CD4-positive, CD25-positive, alpha-beta regulatory T cell (primary cell): Measurements from ENCODE around the gene ZNF763. TPM values are rescaled to one million over a fixed set of nuclear protein-coding genes. Genes with fewer than 3 reads are reported as not detected.
"Not testable (repeated sequence)": the region's sequence is repeated elsewhere in the genome, so short reads cannot be mapped to it uniquely, and the experiment has no call there.

Experiments
- ATAC-seq, 2 donors: fragments of 150-1000 bp; cut with Tn5 transposase; one replicate each; pipeline ENCODE4 v1.10.0; 2021; ENCODE audit warnings: low read depth in 2 of 2, moderate number of reproducible peaks in 2 of 2, moderate library complexity in 1 of 2
- DNase-seq, 3 donors: peaks; one replicate each; pipeline versions ENCODE4 v3.0.0 to v3.0.0-alpha.2; 2012 to 2022; ENCODE audit warnings: mixed read lengths in 1 of 3
- H3K27ac ChIP-seq: one replicate; pipeline ENCODE4 v1.7.0; 2013; ENCODE audit warnings: mild to moderate bottlenecking, low read length; ENCODE audit not compliant: insufficient read depth, poor library complexity, severe bottlenecking
- H3K27me3 ChIP-seq: one replicate; pipeline ENCODE4 v1.7.0; 2013; ENCODE audit warnings: low read length; ENCODE audit not compliant: control insufficient read depth, insufficient read depth
- H3K36me3 ChIP-seq: one replicate; pipeline ENCODE4 v1.7.0; 2013; ENCODE audit warnings: mild to moderate bottlenecking, low read length, moderate library complexity; ENCODE audit not compliant: control insufficient read depth, insufficient read depth
- H3K4me1 ChIP-seq: 2 replicates; pipeline ENCODE4 v1.7.0; 2013; ENCODE audit warnings: mild to moderate bottlenecking, low read length; ENCODE audit not compliant: insufficient read depth, control insufficient read depth, poor library complexity, severe bottlenecking
- H3K4me3 ChIP-seq: one replicate; pipeline ENCODE4 v1.7.0; 2013; ENCODE audit warnings: low read depth, mild to moderate bottlenecking, low read length, moderate library complexity
- H3K9me3 ChIP-seq, 2 experiments: 1 replicate in 1 of 2; 2 replicates in 1 of 2; pipeline ENCODE4 v1.7.0; 2013; ENCODE audit warnings: low read length in 2 of 2, mild to moderate bottlenecking in 1 of 2, moderate library complexity in 1 of 2; ENCODE audit not compliant: control insufficient read depth in 2 of 2
- H3K27ac Mint-ChIP-seq, 3 donors: one replicate each; pipeline ENCODE4 v1.8.0; 2020 to 2022; ENCODE audit warnings: mild to moderate bottlenecking in 3 of 3, mixed read lengths in 3 of 3, moderate library complexity in 2 of 3
- H3K27me3 Mint-ChIP-seq: one replicate; pipeline ENCODE4 v1.8.0; 2022; ENCODE audit warnings: mild to moderate bottlenecking, mixed read lengths
- H3K36me3 Mint-ChIP-seq: one replicate; pipeline ENCODE4 v1.8.0; 2020; ENCODE audit warnings: mixed read lengths
- H3K4me1 Mint-ChIP-seq, 4 donors: one replicate each; pipeline ENCODE4 v1.8.0; 2020 to 2022; ENCODE audit warnings: mixed read lengths in 4 of 4, mild to moderate bottlenecking in 1 of 4
- H3K4me3 Mint-ChIP-seq, 4 donors: one replicate each; pipeline ENCODE4 v1.8.0; 2020 to 2022; ENCODE audit warnings: mild to moderate bottlenecking in 4 of 4, mixed read lengths in 4 of 4, moderate library complexity in 3 of 4
- H3K9me3 Mint-ChIP-seq, 7 donors: one replicate each; pipeline ENCODE4 v1.8.0; 2020 to 2022; ENCODE audit warnings: mixed read lengths in 7 of 7, mild to moderate bottlenecking in 3 of 7, moderate library complexity in 2 of 7
- polyA plus RNA-seq, 4 donors: library from polyadenylated mRNA; unstranded; fragments of 300-500 nt; fragmentation: Illumina TruSeq; gene quantifications; one replicate each; pipeline ENCODE4 v1.2.3, GENCODE V29; 2021
- total RNA-seq: library from RNA; stranded (reverse); gene quantifications from one replicate; pipeline ENCODE4 v1.2.3, GENCODE V29; 2022

The ZNF763 gene
- total and polyA plus RNA-seq, 5 donors from 2014 or later, result 1.9 to 3.2 (median 2.5) TPM

DNA sequence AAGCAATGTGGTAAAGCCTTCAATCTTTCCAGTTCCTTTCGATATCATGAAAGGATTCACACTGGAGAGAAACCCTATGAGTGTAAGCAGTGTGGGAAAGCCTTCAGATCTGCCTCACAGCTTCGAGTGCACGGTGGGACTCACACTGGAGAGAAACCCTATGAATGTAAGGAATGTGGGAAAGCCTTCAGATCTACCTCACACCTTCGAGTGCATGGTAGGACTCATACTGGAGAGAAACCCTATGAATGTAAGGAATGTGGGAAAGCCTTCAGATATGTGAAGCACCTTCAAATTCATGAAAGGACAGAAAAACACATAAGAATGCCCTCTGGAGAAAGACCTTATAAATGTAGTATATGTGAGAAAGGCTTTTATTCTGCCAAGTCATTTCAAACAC, 15.6 kb upstream of the ZNF763 start:
- no peaks in the 10 kb centered on the region for H3K27me3 Mint-ChIP-seq
- peaks cover 0 to 89% (median 40%) of the 10 kb centered on the region in 7 donors for H3K9me3 Mint-ChIP-seq
- H3K27me3 ChIP-seq, result no peaks in the 10 kb centered on the region
- H3K27ac Mint-ChIP-seq, result no peak overlapping the region
- H3K4me3 Mint-ChIP-seq, result no peak overlapping the region
- H3K27ac ChIP-seq, result no peak overlapping the region
- H3K36me3 Mint-ChIP-seq, result peaks cover 57% of the 10 kb centered on the region
- H3K9me3 ChIP-seq, result peaks cover 88 to 100% of the 10 kb centered on the region in 2 experiments
- H3K4me1 ChIP-seq, result no peaks in the 10 kb centered on the region
- DNase-seq (no peak), ATAC-seq (no peak)
- H3K4me3 ChIP-seq, result no peak overlapping the region
- H3K36me3 ChIP-seq, result peaks cover 59% of the 10 kb centered on the region
- peaks cover 0 to 3% (median 0%) of the 10 kb centered on the region in 4 donors for H3K4me1 Mint-ChIP-seq

DNA sequence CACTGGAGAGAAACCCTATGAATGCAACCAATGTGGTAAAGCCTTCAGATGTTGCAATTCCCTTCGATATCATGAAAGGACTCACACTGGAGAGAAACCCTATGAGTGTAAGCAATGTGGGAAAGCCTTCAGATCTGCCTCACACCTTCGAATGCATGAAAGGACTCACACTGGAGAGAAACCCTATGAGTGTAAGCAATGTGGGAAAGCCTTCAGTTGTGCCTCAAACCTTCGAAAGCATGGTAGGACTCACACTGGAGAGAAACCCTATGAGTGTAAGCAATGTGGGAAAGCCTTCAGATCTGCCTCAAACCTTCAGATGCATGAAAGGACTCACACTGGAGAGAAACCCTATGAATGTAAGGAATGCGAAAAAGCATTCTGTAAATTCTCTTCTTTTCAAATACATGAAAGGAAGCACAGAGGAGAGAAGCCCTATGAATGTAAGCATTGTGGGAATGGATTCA, 15.2 kb upstream of the ZNF763 start:
- H3K4me3 Mint-ChIP-seq, result peak overlapping the region in 1 of 4 donors; percentile 28
- H3K27ac ChIP-seq, H3K27me3 ChIP-seq, H3K27me3 Mint-ChIP-seq, H3K27ac Mint-ChIP-seq, ATAC-seq, H3K4me1 ChIP-seq, DNase-seq, H3K4me1 Mint-ChIP-seq: not testable (repeated sequence)
- H3K9me3 Mint-ChIP-seq, result peaks cover 0 to 87% (median 36%) of the 10 kb centered on the region in 7 donors
- H3K9me3 ChIP-seq, result peaks cover 88 to 100% of the 10 kb centered on the region in 2 experiments
- peak overlapping the region; percentile 16 for H3K4me3 ChIP-seq
- H3K36me3 Mint-ChIP-seq, result peaks cover 52% of the 10 kb centered on the region
- H3K36me3 ChIP-seq, result peaks cover 55% of the 10 kb centered on the region

DNA sequence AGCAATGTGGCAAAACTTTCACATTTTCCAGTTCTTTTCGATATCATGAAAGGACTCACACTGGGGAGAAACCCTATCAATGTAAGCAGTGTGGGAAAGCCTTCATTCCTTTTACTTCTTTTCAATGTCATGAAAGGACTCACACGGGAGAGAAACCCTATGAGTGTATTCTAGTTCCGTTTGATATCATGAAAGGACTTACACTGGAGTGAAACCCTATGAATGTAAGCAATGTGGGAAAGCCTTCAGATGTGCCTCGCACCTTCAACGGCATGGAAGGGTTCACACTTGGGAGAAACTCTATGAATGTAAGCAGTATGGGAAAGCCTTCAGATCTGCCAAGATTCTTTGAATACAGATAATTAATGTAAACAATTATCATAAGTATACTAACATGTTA, 14.5 kb upstream of the ZNF763 start:
- Mint-ChIP-seq H3K27me3 (no peaks in the 10 kb centered on the region), H3K36me3 (peaks cover 47% of the 10 kb centered on the region), H3K27ac (no peak overlapping the region), H3K4me3 (no peak overlapping the region), H3K4me1 (no peaks in the 10 kb centered on the region), H3K9me3 (peaks cover 0 to 84% (median 39%) of the 10 kb centered on the region in 7 donors)
- DNase-seq (no peak), ATAC-seq (no peak)
- peaks cover 86 to 100% of the 10 kb centered on the region in 2 experiments for H3K9me3 ChIP-seq
- H3K27ac ChIP-seq, result no peak overlapping the region
- H3K36me3 ChIP-seq, result peaks cover 48% of the 10 kb centered on the region
- no peaks in the 10 kb centered on the region for H3K27me3 ChIP-seq
- no peaks in the 10 kb centered on the region for H3K4me1 ChIP-seq
- H3K4me3 ChIP-seq, result peak overlapping the region; percentile 16

DNA sequence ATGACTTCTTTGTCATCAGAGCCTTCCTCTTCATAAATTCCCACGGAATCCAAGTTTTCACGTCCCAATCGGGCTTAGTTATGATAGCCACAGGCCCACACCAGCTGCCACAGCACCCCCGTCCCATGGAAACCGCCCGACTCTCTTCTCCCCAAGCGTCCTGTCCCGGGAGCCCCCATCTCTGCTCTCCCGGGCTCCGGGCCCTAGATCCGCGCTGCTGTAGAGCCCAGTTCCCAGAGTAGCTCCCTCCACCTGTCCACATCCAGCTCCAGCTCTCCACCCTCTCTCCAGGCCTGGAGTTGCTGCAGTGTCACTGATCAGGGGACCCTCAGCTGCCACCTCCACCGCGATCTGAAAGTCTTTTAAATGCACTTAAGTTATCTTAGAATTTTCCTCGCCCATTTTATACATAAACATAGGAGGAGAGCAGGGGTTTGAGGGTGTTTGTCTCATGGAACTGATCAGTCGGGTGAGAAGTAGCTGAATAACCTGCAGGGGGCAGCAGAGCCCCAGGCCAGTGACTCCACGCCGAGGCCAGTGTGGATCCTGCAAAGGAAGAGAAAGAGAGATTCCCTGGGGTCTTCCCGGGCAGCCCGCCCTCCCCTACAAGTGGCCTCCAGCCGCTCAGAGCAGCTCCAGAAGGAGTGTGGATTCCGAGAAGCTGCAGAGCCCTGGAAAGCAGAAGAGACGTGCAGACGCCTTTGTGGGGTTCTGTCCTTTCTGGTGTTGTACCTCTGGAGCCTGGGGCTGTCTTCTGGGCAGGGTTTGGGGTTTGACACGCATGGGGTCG, 1.1 kb upstream of the ZNF763 start:
- ATAC-seq, result peak; percentile 35 to 43
- Histone ChIP-seq H3K9me3 (peaks cover 2 to 7% of the 10 kb centered on the region in 2 experiments), H3K36me3 (no peaks in the 10 kb centered on the region), H3K4me3 (peak overlapping the region; percentile 77), H3K4me1 (peaks cover 19% of the 10 kb centered on the region), H3K27me3 (no peaks in the 10 kb centered on the region), H3K27ac (peak overlapping the region; percentile 86)
- peak overlapping the region; percentile 88 to 97 (median 95) for H3K4me3 Mint-ChIP-seq
- DNase-seq, result peak; percentile 52 to 71 (median 70)
- peaks cover 4% of the 10 kb centered on the region for H3K36me3 Mint-ChIP-seq
- peaks cover 0 to 7% (median 2%) of the 10 kb centered on the region in 7 donors for H3K9me3 Mint-ChIP-seq
- peaks cover 11 to 35% (median 20%) of the 10 kb centered on the region in 4 donors for H3K4me1 Mint-ChIP-seq
- no peaks in the 10 kb centered on the region for H3K27me3 Mint-ChIP-seq
- peak overlapping the region; percentile 72 to 93 (median 90) for H3K27ac Mint-ChIP-seq

DNA sequence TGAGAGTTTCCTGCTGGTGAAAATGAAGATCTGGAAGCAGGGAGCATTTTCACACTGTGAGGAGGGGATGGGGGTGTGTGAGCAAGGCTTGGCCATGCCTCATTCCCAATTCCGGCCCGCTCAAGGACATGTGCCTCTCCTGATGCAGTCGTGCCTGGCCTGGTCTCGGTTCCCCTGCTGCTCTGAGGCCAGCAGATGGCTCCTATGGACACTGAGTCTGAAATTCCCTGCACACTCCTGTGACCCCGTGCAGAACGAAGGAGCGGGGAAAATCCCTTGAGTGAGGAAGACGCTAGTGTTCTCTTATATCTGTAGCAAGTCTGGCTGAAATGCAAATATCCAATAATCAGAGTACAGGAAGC, 363 bp upstream of the ZNF763 start:
- no peak for DNase-seq
- ATAC-seq, result no peak
- peak overlapping the region; percentile 77 for H3K4me3 ChIP-seq

DNA sequence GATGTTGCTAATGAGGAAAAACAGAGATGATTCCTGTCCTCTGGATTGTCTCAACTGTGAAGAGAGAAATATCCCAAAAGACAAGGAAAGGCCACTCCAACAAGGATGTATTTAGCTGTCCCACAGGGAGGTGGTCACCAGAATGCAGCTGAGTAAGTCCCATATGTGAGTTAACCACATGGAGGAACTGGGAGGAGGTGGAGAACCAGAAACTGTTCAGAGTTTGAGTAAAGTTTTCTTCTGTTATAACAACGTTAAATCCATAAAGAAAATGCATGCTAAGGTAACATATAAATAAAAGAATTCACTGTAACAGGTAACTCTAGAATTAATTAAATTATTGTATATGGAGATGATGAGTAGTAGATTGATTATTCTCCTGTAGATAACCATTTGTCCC, 5.3 kb downstream of the ZNF763 start:
- no peak overlapping the region for H3K27ac ChIP-seq
- no peak overlapping the region for H3K4me3 Mint-ChIP-seq
- no peak overlapping the region for H3K27ac Mint-ChIP-seq
- H3K4me1 Mint-ChIP-seq, result peaks cover 6 to 20% (median 10%) of the 10 kb centered on the region in 4 donors
- ATAC-seq (no peak), DNase-seq (no peak)
- no peaks in the 10 kb centered on the region for H3K27me3 Mint-ChIP-seq
- no peaks in the 10 kb centered on the region for H3K27me3 ChIP-seq
- H3K36me3 ChIP-seq, result no peaks in the 10 kb centered on the region
- peaks cover 2 to 6% of the 10 kb centered on the region in 2 experiments for H3K9me3 ChIP-seq
- H3K4me1 ChIP-seq, result peaks cover 6% of the 10 kb centered on the region
- no peak overlapping the region for H3K4me3 ChIP-seq
- peaks cover 27% of the 10 kb centered on the region for H3K36me3 Mint-ChIP-seq
- H3K9me3 Mint-ChIP-seq, result peaks cover 0 to 22% (median 4%) of the 10 kb centered on the region in 7 donors

More for the DNA sequence above, 363 bp upstream of the ZNF763 start:
- Histone ChIP-seq H3K9me3 (peaks cover under 1 to 2% of the 10 kb centered on the region in 2 experiments), H3K4me1 (peaks cover 19% of the 10 kb centered on the region), H3K27ac (peak overlapping the region; percentile 86), H3K27me3 (no peaks in the 10 kb centered on the region), H3K36me3 (no peaks in the 10 kb centered on the region)
- peaks cover 0 to 6% (median 2%) of the 10 kb centered on the region in 7 donors for H3K9me3 Mint-ChIP-seq
- peaks cover 11 to 35% (median 20%) of the 10 kb centered on the region in 4 donors for H3K4me1 Mint-ChIP-seq
- peaks cover 4% of the 10 kb centered on the region for H3K36me3 Mint-ChIP-seq
- no peaks in the 10 kb centered on the region for H3K27me3 Mint-ChIP-seq
- H3K4me3 Mint-ChIP-seq, result peak overlapping the region; percentile 88 to 97 (median 95)
- peak overlapping the region; percentile 90 to 93 (median 91) for H3K27ac Mint-ChIP-seq

DNA sequence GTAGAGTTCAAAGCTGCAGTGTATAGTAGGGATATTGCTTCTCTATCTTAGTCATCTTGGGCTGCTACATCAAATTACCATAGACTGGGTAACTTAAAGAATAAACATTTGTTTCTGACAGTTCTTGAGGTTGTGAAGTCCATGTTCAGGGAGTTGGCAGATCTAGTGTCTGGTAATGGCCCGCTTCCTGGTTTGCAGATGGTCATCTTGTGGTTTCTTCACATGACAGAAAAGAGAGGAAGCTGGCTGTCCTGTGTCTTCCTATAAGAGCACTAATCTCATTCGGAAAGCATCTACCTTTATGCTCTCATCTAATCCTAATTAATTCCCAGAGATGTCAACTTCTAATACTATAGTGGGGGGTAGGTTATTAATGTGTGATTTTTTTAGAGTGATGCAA, 6.2 kb downstream of the ZNF763 start:
- Mint-ChIP-seq H3K4me3 (no peak overlapping the region), H3K9me3 (peaks cover 0 to 28% (median 9%) of the 10 kb centered on the region in 7 donors)

More for the DNA sequence above, 6.2 kb downstream of the ZNF763 start:
- H3K4me1 ChIP-seq, result no peaks in the 10 kb centered on the region
- no peak overlapping the region for H3K27ac ChIP-seq
- peaks cover 5 to 12% of the 10 kb centered on the region in 2 experiments for H3K9me3 ChIP-seq
- no peaks in the 10 kb centered on the region for H3K27me3 Mint-ChIP-seq
- H3K4me1 Mint-ChIP-seq, result peaks cover 0 to 13% (median 6%) of the 10 kb centered on the region in 4 donors
- ATAC-seq, result no peak
- peaks cover 32% of the 10 kb centered on the region for H3K36me3 Mint-ChIP-seq
- H3K27me3 ChIP-seq, result no peaks in the 10 kb centered on the region
- DNase-seq, result no peak
- H3K27ac Mint-ChIP-seq, result no peak overlapping the region
- H3K4me3 ChIP-seq, result no peak overlapping the region
- no peaks in the 10 kb centered on the region for H3K36me3 ChIP-seq
